ENCODE measurements around the gene RPS27.

Gene RPS27

GRCh38 chr1:153956997-153957715 is 33.4 kb upstream of the RPS27 start:
- peaks cover 26% of the 10 kb centered on the region for H3K36me3 Mint-ChIP-seq (ENCODE audit: low read depth)
- ATAC-seq (no peak), DNase-seq (no peak)
- H3K4me1 Mint-ChIP-seq, result peaks cover 53% of the 10 kb centered on the region
- peak overlapping the region; percentile 90 for H3K27ac Mint-ChIP-seq
- no peaks in the 10 kb centered on the region for H3K9me3 Mint-ChIP-seq
- no peaks in the 10 kb centered on the region for H3K27me3 Mint-ChIP-seq
- peak overlapping the region; percentile 93 for H3K4me3 Mint-ChIP-seq

GRCh38 chr1:153957744-153958110 is 32.8 kb upstream of the RPS27 start:
- no peaks in the 10 kb centered on the region for H3K9me3 Mint-ChIP-seq
- peak; percentile 5 for ATAC-seq

GRCh38 chr1:153958111-153958960 is 32.2 kb upstream of the RPS27 start, which contains the start of gene CRTC2:
Gene CRTC2 (minus strand): TSS chr1:153958612. CDS start chr1:153958497, 115 bp downstream.
- H3K27me3 Mint-ChIP-seq, result no peaks in the 10 kb centered on the region
- ATAC-seq (peak; percentile 90), DNase-seq (peak; percentile 96)
- H3K36me3 Mint-ChIP-seq (ENCODE audit: low read depth), result peaks cover 23% of the 10 kb centered on the region
- H3K4me1 Mint-ChIP-seq, result peaks cover 61% of the 10 kb centered on the region
- H3K27ac Mint-ChIP-seq, result peak within 1 kb of the TSS; percentile 90
- H3K9me3 Mint-ChIP-seq, result no peaks in the 10 kb centered on the region
- peak within 1 kb of the TSS; percentile 93 for H3K4me3 Mint-ChIP-seq

More at GRCh38 chr1:153957744-153958110, 32.8 kb upstream of the RPS27 start:
- peak; percentile 51 for DNase-seq
- H3K27me3 Mint-ChIP-seq, result no peaks in the 10 kb centered on the region
- H3K4me1 Mint-ChIP-seq, result peaks cover 59% of the 10 kb centered on the region
- peak overlapping the region; percentile 90 for H3K27ac Mint-ChIP-seq
- H3K36me3 Mint-ChIP-seq (ENCODE audit: low read depth), result peaks cover 26% of the 10 kb centered on the region
- H3K4me3 Mint-ChIP-seq, result peak overlapping the region; percentile 93

GRCh38 chr1:153958961-153959260 is 31.7 kb upstream of the RPS27 start:
- Mint-ChIP-seq H3K27ac (peak overlapping the region; percentile 90), H3K9me3 (no peaks in the 10 kb centered on the region), H3K4me1 (peaks cover 64% of the 10 kb centered on the region), H3K4me3 (peak overlapping the region; percentile 93), H3K27me3 (no peaks in the 10 kb centered on the region), H3K36me3 (ENCODE audit: low read depth) (peaks cover 21% of the 10 kb centered on the region)
- no peak for ATAC-seq
- no peak for DNase-seq

GRCh38 chr1:153959454-153959853 is 31.1 kb upstream of the RPS27 start:
- Mint-ChIP-seq H3K36me3 (ENCODE audit: low read depth) (peaks cover 17% of the 10 kb centered on the region), H3K4me1 (peaks cover 61% of the 10 kb centered on the region)

GRCh38 chr1:153960206-153960605 is 30.4 kb upstream of the RPS27 start:
- Mint-ChIP-seq H3K4me1 (peaks cover 57% of the 10 kb centered on the region), H3K27me3 (no peaks in the 10 kb centered on the region), H3K27ac (peak overlapping the region; percentile 90), H3K4me3 (no peak overlapping the region), H3K9me3 (no peaks in the 10 kb centered on the region), H3K36me3 (ENCODE audit: low read depth) (peaks cover 17% of the 10 kb centered on the region)
- no peak for DNase-seq
- ATAC-seq, result no peak

More at GRCh38 chr1:153959454-153959853, 31.1 kb upstream of the RPS27 start:
- ATAC-seq (no peak), DNase-seq (no peak)
- Mint-ChIP-seq H3K4me3 (no peak overlapping the region), H3K27ac (peak overlapping the region; percentile 90), H3K27me3 (no peaks in the 10 kb centered on the region), H3K9me3 (no peaks in the 10 kb centered on the region)

- no peak for ATAC-seq
- Mint-ChIP-seq H3K27me3 (no peaks in the 10 kb centered on the region), H3K4me1 (peaks cover 56% of the 10 kb centered on the region), H3K4me3 (peak overlapping the region; percentile 89), H3K9me3 (no peaks in the 10 kb centered on the region), H3K27ac (peak overlapping the region; percentile 94), H3K36me3 (ENCODE audit: low read depth) (peaks cover 19% of the 10 kb centered on the region)
- no peak for DNase-seq
Observed at GRCh38 chr1:153961421-153961820, 29.1 kb upstream of the RPS27 start.

GRCh38 chr1:153962088-153963029 is 28.2 kb upstream of the RPS27 start:
- DNase-seq (no peak), ATAC-seq (no peak)
- Mint-ChIP-seq H3K4me1 (peaks cover 54% of the 10 kb centered on the region), H3K27ac (peak overlapping the region; percentile 94), H3K9me3 (no peaks in the 10 kb centered on the region), H3K4me3 (peak overlapping the region; percentile 89), H3K27me3 (no peaks in the 10 kb centered on the region), H3K36me3 (ENCODE audit: low read depth) (peaks cover 16% of the 10 kb centered on the region)

- Mint-ChIP-seq H3K4me1 (peaks cover 63% of the 10 kb centered on the region), H3K36me3 (ENCODE audit: low read depth) (peaks cover 16% of the 10 kb centered on the region), H3K27me3 (no peaks in the 10 kb centered on the region), H3K9me3 (no peaks in the 10 kb centered on the region), H3K4me3 (peak within 1 kb of the TSS; percentile 89), H3K27ac (peak within 1 kb of the TSS; percentile 94)
- ATAC-seq (peak; percentile 44), DNase-seq (peak; percentile 97)
Observed at GRCh38 chr1:153963030-153963849, 27.3 kb upstream of the RPS27 start, which contains the start of gene SLC39A1. Gene SLC39A1 (minus strand): TSS chr1:153963537. CDS start chr1:153962715, 822 bp downstream.

- DNase-seq (no peak), ATAC-seq (no peak)
- no peaks in the 10 kb centered on the region for H3K9me3 Mint-ChIP-seq
- peaks cover 64% of the 10 kb centered on the region for H3K4me1 Mint-ChIP-seq
- peaks cover 16% of the 10 kb centered on the region for H3K36me3 Mint-ChIP-seq (ENCODE audit: low read depth)
- peak overlapping the region; percentile 94 for H3K27ac Mint-ChIP-seq
- H3K4me3 Mint-ChIP-seq, result peak overlapping the region; percentile 89
- no peaks in the 10 kb centered on the region for H3K27me3 Mint-ChIP-seq
Observed at GRCh38 chr1:153963850-153964331, 26.7 kb upstream of the RPS27 start.

GRCh38 chr1:153967107-153967999 is 23.2 kb upstream of the RPS27 start, which contains the start of gene CREB3L4:
Gene CREB3L4 (plus strand): TSS chr1:153967902. CDS start chr1:153968526, 624 bp downstream.
- ATAC-seq (peak; percentile 90), DNase-seq (peak; percentile 83)
- peak within 1 kb of the TSS; percentile 92 for H3K27ac Mint-ChIP-seq
- no peaks in the 10 kb centered on the region for H3K9me3 Mint-ChIP-seq
- H3K4me1 Mint-ChIP-seq, result peaks cover 60% of the 10 kb centered on the region
- H3K27me3 Mint-ChIP-seq, result no peaks in the 10 kb centered on the region
- H3K4me3 Mint-ChIP-seq, result peak within 1 kb of the TSS; percentile 91
- peaks cover 2% of the 10 kb centered on the region for H3K36me3 Mint-ChIP-seq (ENCODE audit: low read depth)

- no peak for ATAC-seq
- H3K27ac Mint-ChIP-seq, result peak overlapping the region; percentile 92
- no peaks in the 10 kb centered on the region for H3K9me3 Mint-ChIP-seq
- peak overlapping the region; percentile 91 for H3K4me3 Mint-ChIP-seq
- H3K27me3 Mint-ChIP-seq, result no peaks in the 10 kb centered on the region
- no peak for DNase-seq
- peaks cover 2% of the 10 kb centered on the region for H3K36me3 Mint-ChIP-seq (ENCODE audit: low read depth)
- peaks cover 57% of the 10 kb centered on the region for H3K4me1 Mint-ChIP-seq
Observed at GRCh38 chr1:153968000-153968363, 22.6 kb upstream of the RPS27 start.
